GM23338 (cell line): ENCODE results near the gene VASN. TPM values are rescaled to one million over a fixed set of nuclear protein-coding genes. Genes with fewer than 3 reads are reported as not detected.

ENCODE experiments used
- ATAC-seq: fragments of 200-7000 bp; cut with Tn5 transposase; 3 replicates; pipeline ENCODE4 v1.9.1; 2020
- DNase-seq: peaks from one replicate; pipeline ENCODE4 v3.0.0-alpha.2; 2015; ENCODE audit warnings: low spot score
- H2AFZ ChIP-seq: fragments of 200-600 bp; sonication (generic); 2 replicates; pipeline ENCODE4 v1.8.0; 2016; ENCODE audit warnings: antibody characterized with exemption, mild to moderate bottlenecking, moderate library complexity
- H3F3A ChIP-seq: fragments of 200-600 bp; sonication (generic); replicated peaks from 2 replicates; pipeline ENCODE4 v1.8.0; 2017; ENCODE audit warnings: antibody characterized with exemption, mixed run types, low read depth
- H3K27ac ChIP-seq: fragments of 200-600 bp; sonication (generic); 2 replicates; pipeline ENCODE4 v1.6.1; 2016; ENCODE audit warnings: low read depth
- H3K27me3 ChIP-seq: fragments of 200-600 bp; sonication (generic); 2 replicates; pipeline ENCODE4 v1.8.0; 2016; ENCODE audit warnings: mild to moderate bottlenecking, mixed run types, moderate library complexity; ENCODE audit not compliant: insufficient read depth
- H3K36me3 ChIP-seq: fragments of 200-600 bp; sonication (generic); 2 replicates; pipeline ENCODE4 v1.8.0; 2016; ENCODE audit warnings: mild to moderate bottlenecking; ENCODE audit not compliant: insufficient read depth
- H3K4me1 ChIP-seq: fragments of 200-600 bp; sonication (generic); 2 replicates; pipeline ENCODE4 v1.8.0; 2016; ENCODE audit warnings: mild to moderate bottlenecking, moderate library complexity; ENCODE audit not compliant: insufficient read depth
- H3K4me2 ChIP-seq: fragments of 200-600 bp; sonication (generic); 2 replicates; pipeline ENCODE4 v1.7.1; 2017; ENCODE audit warnings: mixed run types
- H3K4me3 ChIP-seq: fragments of 200-600 bp; sonication (generic); 2 replicates; pipeline ENCODE4 v1.6.1; 2016; ENCODE audit warnings: mixed run types
- H3K79me2 ChIP-seq: fragments of 200-600 bp; sonication (generic); replicated peaks from 2 replicates; pipeline ENCODE4 v1.8.0; 2017; ENCODE audit warnings: mild to moderate bottlenecking; ENCODE audit not compliant: insufficient read depth
- H3K9me2 ChIP-seq: fragments of 200-600 bp; sonication (generic); 2 replicates; pipeline ENCODE4 v1.8.0; 2017; ENCODE audit not compliant: insufficient read depth
- H4K20me1 ChIP-seq: fragments of 200-600 bp; sonication (generic); replicated peaks from 2 replicates; pipeline ENCODE4 v1.8.0; 2017; ENCODE audit warnings: mild to moderate bottlenecking; ENCODE audit not compliant: insufficient read depth
- H3K27ac Mint-ChIP-seq: 2 replicates; pipeline ENCODE4 v1.8.0; 2020; ENCODE audit warnings: inconsistent platforms, mild to moderate bottlenecking, moderate library complexity, mixed read lengths
- H3K27me3 Mint-ChIP-seq: 3 replicates; pipeline ENCODE4 v1.8.0; 2022; ENCODE audit warnings: low read depth, mild to moderate bottlenecking, moderate library complexity, mixed read lengths, inconsistent platforms; ENCODE audit not compliant: insufficient read depth, poor library complexity
- H3K36me3 Mint-ChIP-seq: 3 replicates; pipeline ENCODE4 v1.8.0; 2021; ENCODE audit warnings: low read depth, mild to moderate bottlenecking, inconsistent platforms, moderate library complexity, mixed read lengths
- H3K4me1 Mint-ChIP-seq: 3 replicates; pipeline ENCODE4 v1.8.0; 2020; ENCODE audit warnings: mild to moderate bottlenecking, inconsistent platforms, mixed read lengths
- H3K4me3 Mint-ChIP-seq: 3 replicates; pipeline ENCODE4 v1.8.0; 2021; ENCODE audit warnings: moderate library complexity, mild to moderate bottlenecking, inconsistent platforms, mixed read lengths
- H3K9me3 Mint-ChIP-seq: 3 replicates; pipeline ENCODE4 v1.8.0; 2020; ENCODE audit warnings: moderate library complexity, mild to moderate bottlenecking, inconsistent platforms, mixed read lengths
- CREB1 ChIP-seq: fragments of 250-450 bp; sonication (Bioruptor Pico); IDR thresholded peaks from 2 replicates; pipeline ENCODE4 v1.5.0; 2020; ENCODE audit warnings: low read depth, mild to moderate bottlenecking, moderate library complexity
- ETS1 ChIP-seq: IDR thresholded peaks from 2 replicates; pipeline ENCODE4 v1.6.1; 2016; ENCODE audit warnings: antibody characterized with exemption
- EZH2 ChIP-seq: fragments of 200-600 bp; sonication (generic); IDR thresholded peaks from one replicate; pipeline ENCODE4 v1.8.0; 2017; ENCODE audit warnings: antibody characterized with exemption, mild to moderate bottlenecking, low read depth; ENCODE audit not compliant: unreplicated experiment
- EZH2phosphoT487 ChIP-seq: fragments of 200-600 bp; sonication (generic); IDR thresholded peaks from one replicate; pipeline ENCODE4 v1.8.1; 2018; ENCODE audit warnings: antibody characterized with exemption; ENCODE audit not compliant: unreplicated experiment
- JUNB ChIP-seq: IDR thresholded peaks from one replicate; pipeline ENCODE4 v1.6.1; 2016; ENCODE audit warnings: antibody characterized with exemption; ENCODE audit not compliant: unreplicated experiment
- POLR2AphosphoS5 ChIP-seq: IDR thresholded peaks from 2 replicates; pipeline ENCODE4 v1.6.1; 2016; ENCODE audit warnings: antibody characterized with exemption, low read depth
- STAT1 ChIP-seq: IDR thresholded peaks from one replicate; pipeline ENCODE4 v1.6.1; 2016; ENCODE audit warnings: antibody characterized with exemption; ENCODE audit not compliant: unreplicated experiment
- ZNF114 ChIP-seq: fragments of 250-450 bp; sonication (Bioruptor Pico); IDR thresholded peaks from 2 replicates; pipeline ENCODE4 v1.5.0; 2020; ENCODE audit warnings: mild to moderate bottlenecking, moderate library complexity
- ZNF331 ChIP-seq: fragments of 250-450 bp; sonication (Bioruptor Pico); IDR thresholded peaks from 2 replicates; pipeline ENCODE4 v1.5.0; 2020; ENCODE audit warnings: low read depth, mild to moderate bottlenecking, moderate library complexity
- polyA plus RNA-seq: library from polyadenylated mRNA; unstranded; fragments of >200 nt; fragmentation: Nextera tagmentation; extraction: Ambion mirVana; gene quantifications from 2 replicates; pipeline ENCODE4 v1.2.1, GENCODE V29; 2016
- total RNA-seq: library from RNA; depleted of rRNA; stranded (reverse); fragments of >200 nt; shearing (Covaris generic); gene quantifications from 2 replicates; pipeline ENCODE4 v1.2.3, GENCODE V29; 2014
- TF ChIP-seq, protein P1 (sequence below), 2 experiments: fragments of 200-600 bp in 1 of 2; sonication (generic) in 1 of 2; conservative IDR thresholded peaks; 2 replicates each; pipeline versions ENCODE4 v1.5.1 to v1.6.1; 2016 to 2017; ENCODE audit warnings: antibody characterized with exemption in 2 of 2, low read depth in 2 of 2, mild to moderate bottlenecking in 2 of 2, moderate library complexity in 1 of 2

The VASN gene
- total and polyA plus RNA-seq, 2 experiments from 2014 or later: 8.0 to 15.5 TPM

DNA sequence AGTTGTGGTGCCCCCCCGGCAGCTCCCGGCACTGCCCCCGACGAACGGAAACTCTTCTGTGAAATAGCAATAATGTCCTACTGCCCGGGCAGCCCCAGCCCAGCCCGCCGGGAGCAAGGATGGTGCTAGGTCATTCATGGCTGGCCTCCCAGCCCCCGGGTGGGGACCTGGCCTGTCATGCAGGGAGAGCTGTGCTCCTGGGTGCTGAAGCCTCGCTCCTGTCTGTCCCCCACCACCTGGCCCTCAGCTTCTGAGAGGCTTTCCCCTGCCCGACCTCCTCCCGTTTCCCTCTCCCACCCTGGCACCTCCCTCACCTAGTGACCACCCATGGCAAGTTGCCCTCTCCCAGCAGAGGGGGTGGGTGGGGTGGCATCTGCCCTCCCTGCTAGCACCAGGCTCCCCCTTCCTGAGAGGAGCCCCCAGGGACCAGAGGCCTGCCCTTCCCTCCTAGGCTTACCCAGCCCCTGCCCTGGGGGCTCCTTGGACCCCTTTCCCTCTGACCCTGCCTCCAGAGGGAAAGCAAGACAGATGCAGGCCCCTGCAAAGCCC lies 34.0 kb upstream of the VASN start (continued):
- TF ChIP-seq EZH2 (no peak), JUNB (no peak), ZNF331 (CRISPR knock-in tag) (no peak), ZNF114 (CRISPR knock-in tag) (no peak), POLR2AphosphoS5 (no peak), ETS1 (no peak), CREB1 (CRISPR knock-in tag) (no peak), STAT1 (no peak), EZH2phosphoT487 (no peak)
- TF ChIP-seq, protein P1, sequence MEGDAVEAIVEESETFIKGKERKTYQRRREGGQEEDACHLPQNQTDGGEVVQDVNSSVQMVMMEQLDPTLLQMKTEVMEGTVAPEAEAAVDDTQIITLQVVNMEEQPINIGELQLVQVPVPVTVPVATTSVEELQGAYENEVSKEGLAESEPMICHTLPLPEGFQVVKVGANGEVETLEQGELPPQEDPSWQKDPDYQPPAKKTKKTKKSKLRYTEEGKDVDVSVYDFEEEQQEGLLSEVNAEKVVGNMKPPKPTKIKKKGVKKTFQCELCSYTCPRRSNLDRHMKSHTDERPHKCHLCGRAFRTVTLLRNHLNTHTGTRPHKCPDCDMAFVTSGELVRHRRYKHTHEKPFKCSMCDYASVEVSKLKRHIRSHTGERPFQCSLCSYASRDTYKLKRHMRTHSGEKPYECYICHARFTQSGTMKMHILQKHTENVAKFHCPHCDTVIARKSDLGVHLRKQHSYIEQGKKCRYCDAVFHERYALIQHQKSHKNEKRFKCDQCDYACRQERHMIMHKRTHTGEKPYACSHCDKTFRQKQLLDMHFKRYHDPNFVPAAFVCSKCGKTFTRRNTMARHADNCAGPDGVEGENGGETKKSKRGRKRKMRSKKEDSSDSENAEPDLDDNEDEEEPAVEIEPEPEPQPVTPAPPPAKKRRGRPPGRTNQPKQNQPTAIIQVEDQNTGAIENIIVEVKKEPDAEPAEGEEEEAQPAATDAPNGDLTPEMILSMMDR (conservative IDR thresholded peaks at IDR 0.05; ENCODE audit: low read depth in 2 of 2): no peak

GRCh38 chr16:4338125-4338582 lies 33.5 kb upstream of the VASN start:
- ATAC-seq (peak; percentile 15), DNase-seq (no peak)
- Histone ChIP-seq H3K4me2 (no peak overlapping the region), H3K9me2 (no peaks in the 10 kb centered on the region), H3F3A (peaks cover 24% of the 10 kb centered on the region; the same call in 1 of the 2 replicates), H2AFZ (no peak overlapping the region), H3K27ac (peak overlapping the region; percentile 9; the same call in 1 of the 2 replicates), H3K4me3 (no peak overlapping the region), H3K27me3 (no peaks in the 10 kb centered on the region), H3K4me1 (no peaks in the 10 kb centered on the region), H4K20me1 (peaks cover 17% of the 10 kb centered on the region), H3K36me3 (no peaks in the 10 kb centered on the region; the same call in 1 of the 2 replicates), H3K79me2 (peaks cover 14% of the 10 kb centered on the region)
- TF ChIP-seq, protein P1 (conservative IDR thresholded peaks at IDR 0.05; ENCODE audit: low read depth in 2 of 2): peak; percentile 34 to 45; a peak in 3 of 4 replicates
- TF ChIP-seq ZNF331 (CRISPR knock-in tag): no peak
- TF ChIP-seq CREB1 (CRISPR knock-in tag): no peak
- peaks cover 19% of the 10 kb centered on the region; the same call in 2 of the 3 replicates for H3K36me3 Mint-ChIP-seq
- no peaks in the 10 kb centered on the region for H3K9me3 Mint-ChIP-seq
- peaks cover 2% of the 10 kb centered on the region; the same call in 1 of the 3 replicates for H3K4me1 Mint-ChIP-seq
- peaks cover 18% of the 10 kb centered on the region for H3K27me3 Mint-ChIP-seq
- no peak overlapping the region for H3K4me3 Mint-ChIP-seq
- H3K27ac Mint-ChIP-seq: no peak overlapping the region
